Central memory CD8-positive, alpha-beta T cell (primary cell): ENCODE measurements around the gene DIPK1A.

Source experiments
- ATAC-seq: fragments of 150-1000 bp; cut with Tn5 transposase; replicated peaks from 2 replicates; pipeline ENCODE4 v1.10.0; 2022; ENCODE audit warnings: mild to moderate bottlenecking, moderate FRiP score, moderate number of reproducible peaks; ENCODE audit not compliant: poor library complexity, severe bottlenecking; ENCODE audit errors: extremely low read depth
- DNase-seq, 2 donors: peaks; one replicate each; pipeline ENCODE4 v3.0.0; 2021; ENCODE audit warnings: low spot score in 2 of 2
- H3K27ac Mint-ChIP-seq: one replicate; pipeline ENCODE4 v1.8.0; 2022; ENCODE audit warnings: low read depth, mild to moderate bottlenecking, moderate library complexity, mixed read lengths
- H3K27me3 Mint-ChIP-seq: one replicate; pipeline ENCODE4 v1.8.0; 2022; ENCODE audit warnings: mixed read lengths
- H3K36me3 Mint-ChIP-seq: one replicate; pipeline ENCODE4 v1.8.0; 2022; ENCODE audit warnings: mild to moderate bottlenecking, moderate library complexity, mixed read lengths; ENCODE audit not compliant: insufficient read depth
- H3K4me1 Mint-ChIP-seq: one replicate; pipeline ENCODE4 v1.8.0; 2022; ENCODE audit warnings: mixed read lengths
- H3K4me3 Mint-ChIP-seq: one replicate; pipeline ENCODE4 v1.8.0; 2022; ENCODE audit warnings: mild to moderate bottlenecking, moderate library complexity, mixed read lengths
- H3K9me3 Mint-ChIP-seq: one replicate; pipeline ENCODE4 v1.8.0; 2022; ENCODE audit warnings: mixed read lengths

DIPK1A gene

GRCh38 chr1:92957030-92957734 lies 4.1 kb downstream of the DIPK1A start:
- H3K4me3 Mint-ChIP-seq = peak overlapping the region; percentile 39
- ATAC-seq (no peak), DNase-seq (no peak)
- peak overlapping the region; percentile 79 for H3K27ac Mint-ChIP-seq
- H3K36me3 Mint-ChIP-seq = peaks cover 17% of the 10 kb centered on the region
- peaks cover 62% of the 10 kb centered on the region for H3K4me1 Mint-ChIP-seq
- no peaks in the 10 kb centered on the region for H3K27me3 Mint-ChIP-seq
- no peaks in the 10 kb centered on the region for H3K9me3 Mint-ChIP-seq

- H3K27ac Mint-ChIP-seq = peak overlapping the region; percentile 79
- ATAC-seq (no peak), DNase-seq (no peak)
- no peaks in the 10 kb centered on the region for H3K9me3 Mint-ChIP-seq
- H3K36me3 Mint-ChIP-seq = peaks cover 12% of the 10 kb centered on the region
- H3K4me3 Mint-ChIP-seq = peak overlapping the region; percentile 39
- H3K4me1 Mint-ChIP-seq = peaks cover 62% of the 10 kb centered on the region
- no peaks in the 10 kb centered on the region for H3K27me3 Mint-ChIP-seq
Observed at GRCh38 chr1:92956254-92957029, 4.8 kb downstream of the DIPK1A start.

GRCh38 chr1:92953491-92953890 lies 7.8 kb downstream of the DIPK1A start:
- Mint-ChIP-seq H3K36me3 (peaks cover 3% of the 10 kb centered on the region), H3K27ac (peak overlapping the region; percentile 59), H3K4me1 (peaks cover 48% of the 10 kb centered on the region), H3K9me3 (no peaks in the 10 kb centered on the region), H3K27me3 (no peaks in the 10 kb centered on the region), H3K4me3 (peak overlapping the region; percentile 10)
- ATAC-seq (peak; percentile 87), DNase-seq (no peak)

- H3K27me3 Mint-ChIP-seq = no peaks in the 10 kb centered on the region
- peaks cover 3% of the 10 kb centered on the region for H3K36me3 Mint-ChIP-seq
- ATAC-seq (no peak), DNase-seq (no peak)
- peaks cover 45% of the 10 kb centered on the region for H3K4me1 Mint-ChIP-seq
- peak overlapping the region; percentile 59 for H3K27ac Mint-ChIP-seq
- no peaks in the 10 kb centered on the region for H3K9me3 Mint-ChIP-seq
- H3K4me3 Mint-ChIP-seq = peak overlapping the region; percentile 10
Observed at GRCh38 chr1:92952714-92953113, 8.5 kb downstream of the DIPK1A start.

- Mint-ChIP-seq H3K27ac (no peak overlapping the region), H3K4me3 (no peak overlapping the region), H3K4me1 (peaks cover 40% of the 10 kb centered on the region), H3K27me3 (no peaks in the 10 kb centered on the region), H3K36me3 (peaks cover 3% of the 10 kb centered on the region), H3K9me3 (no peaks in the 10 kb centered on the region)
- DNase-seq (no peak), ATAC-seq (peak; percentile 34)
Observed at GRCh38 chr1:92951141-92951582, 10.1 kb downstream of the DIPK1A start.

- DNase-seq (no peak), ATAC-seq (no peak)
- Mint-ChIP-seq H3K27ac (no peak overlapping the region), H3K9me3 (no peaks in the 10 kb centered on the region), H3K27me3 (no peaks in the 10 kb centered on the region), H3K4me3 (no peak overlapping the region), H3K4me1 (peaks cover 38% of the 10 kb centered on the region), H3K36me3 (peaks cover 3% of the 10 kb centered on the region)
Observed at GRCh38 chr1:92949937-92950817, 11.1 kb downstream of the DIPK1A start.

GRCh38 chr1:92948071-92948470 lies 13.2 kb downstream of the DIPK1A start:
- peaks cover 45% of the 10 kb centered on the region for H3K4me1 Mint-ChIP-seq
- H3K4me3 Mint-ChIP-seq = no peak overlapping the region
- no peak overlapping the region for H3K27ac Mint-ChIP-seq
- H3K9me3 Mint-ChIP-seq = no peaks in the 10 kb centered on the region
- no peak for DNase-seq
- H3K27me3 Mint-ChIP-seq = no peaks in the 10 kb centered on the region
- ATAC-seq = no peak
- H3K36me3 Mint-ChIP-seq = peaks cover 4% of the 10 kb centered on the region

GRCh38 chr1:92945748-92946270 lies 15.5 kb downstream of the DIPK1A start:
- DNase-seq = no peak
- no peak for ATAC-seq
- Mint-ChIP-seq H3K27ac (no peak overlapping the region), H3K9me3 (no peaks in the 10 kb centered on the region), H3K27me3 (no peaks in the 10 kb centered on the region), H3K4me1 (peaks cover 53% of the 10 kb centered on the region), H3K4me3 (no peak overlapping the region), H3K36me3 (peaks cover 2% of the 10 kb centered on the region)

- no peak for DNase-seq
- no peak overlapping the region for H3K4me3 Mint-ChIP-seq
- H3K27ac Mint-ChIP-seq = no peak overlapping the region
- peaks cover 2% of the 10 kb centered on the region for H3K36me3 Mint-ChIP-seq
- peaks cover 53% of the 10 kb centered on the region for H3K4me1 Mint-ChIP-seq
- no peaks in the 10 kb centered on the region for H3K9me3 Mint-ChIP-seq
- no peak for ATAC-seq
- no peaks in the 10 kb centered on the region for H3K27me3 Mint-ChIP-seq
Observed at GRCh38 chr1:92944901-92945747, 16.1 kb downstream of the DIPK1A start.

- Mint-ChIP-seq H3K4me1 (peaks cover 53% of the 10 kb centered on the region), H3K4me3 (no peak overlapping the region), H3K36me3 (peaks cover 2% of the 10 kb centered on the region), H3K9me3 (no peaks in the 10 kb centered on the region), H3K27me3 (no peaks in the 10 kb centered on the region), H3K27ac (peak overlapping the region; percentile 11)
- ATAC-seq (no peak), DNase-seq (no peak)
Observed at GRCh38 chr1:92943502-92943847, 17.8 kb downstream of the DIPK1A start.

GRCh38 chr1:92940541-92940940 lies 20.7 kb downstream of the DIPK1A start:
- no peaks in the 10 kb centered on the region for H3K27me3 Mint-ChIP-seq
- ATAC-seq = no peak
- no peak overlapping the region for H3K4me3 Mint-ChIP-seq
- H3K27ac Mint-ChIP-seq = no peak overlapping the region
- peaks cover 2% of the 10 kb centered on the region for H3K36me3 Mint-ChIP-seq
- H3K9me3 Mint-ChIP-seq = no peaks in the 10 kb centered on the region
- DNase-seq = no peak
- H3K4me1 Mint-ChIP-seq = peaks cover 42% of the 10 kb centered on the region
